Ishikawa (cell line): Measurements from ENCODE around the gene GAS6.

ENCODE experiments used
- CREB1 ChIP-seq: IDR thresholded peaks from 2 replicates; pipeline ENCODE4 v1.6.1; 2012; ENCODE audit warnings: low read depth
- EGR1 ChIP-seq: IDR thresholded peaks from 2 replicates; pipeline ENCODE4 v1.6.1; 2012
- EP300 ChIP-seq: IDR thresholded peaks from 2 replicates; pipeline ENCODE4 v1.6.1; 2012; ENCODE audit warnings: borderline replicate concordance
- FOXM1 ChIP-seq: IDR thresholded peaks from 2 replicates; pipeline ENCODE4 v1.6.1; 2012; ENCODE audit warnings: low read depth, borderline replicate concordance
- MAX ChIP-seq: IDR thresholded peaks from 2 replicates; pipeline ENCODE4 v1.6.1; 2012
- RAD21 ChIP-seq: IDR thresholded peaks from 2 replicates; pipeline ENCODE4 v1.6.1; 2012; ENCODE audit warnings: low read depth
- REST ChIP-seq: IDR thresholded peaks from 2 replicates; pipeline ENCODE4 v1.6.1; 2012; ENCODE audit warnings: low read depth, mild to moderate bottlenecking
- TAF1 ChIP-seq: IDR thresholded peaks from 2 replicates; pipeline ENCODE4 v1.6.1; 2012; ENCODE audit warnings: low read depth, mild to moderate bottlenecking

GRCh38 chr13:113806526-113806925, 57.4 kb downstream of the GAS6 start:
- TF ChIP-seq MAX, result no peak
- TF ChIP-seq TAF1, result no peak
- no peak for TF ChIP-seq FOXM1
- no peak for TF ChIP-seq RAD21
- no peak for TF ChIP-seq EP300
- no peak for TF ChIP-seq REST
- TF ChIP-seq CREB1, result no peak
- TF ChIP-seq EGR1, result no peak
